ENCODE results near the gene RBM22. TPM values are rescaled to one million over a fixed set of nuclear protein-coding genes. Genes with fewer than 3 reads are reported as not detected.

The RBM22 gene
- total RNA-seq, 6 donors from 2014 or later: 22.6 to 46.7 (median 37.6) TPM

DNA sequence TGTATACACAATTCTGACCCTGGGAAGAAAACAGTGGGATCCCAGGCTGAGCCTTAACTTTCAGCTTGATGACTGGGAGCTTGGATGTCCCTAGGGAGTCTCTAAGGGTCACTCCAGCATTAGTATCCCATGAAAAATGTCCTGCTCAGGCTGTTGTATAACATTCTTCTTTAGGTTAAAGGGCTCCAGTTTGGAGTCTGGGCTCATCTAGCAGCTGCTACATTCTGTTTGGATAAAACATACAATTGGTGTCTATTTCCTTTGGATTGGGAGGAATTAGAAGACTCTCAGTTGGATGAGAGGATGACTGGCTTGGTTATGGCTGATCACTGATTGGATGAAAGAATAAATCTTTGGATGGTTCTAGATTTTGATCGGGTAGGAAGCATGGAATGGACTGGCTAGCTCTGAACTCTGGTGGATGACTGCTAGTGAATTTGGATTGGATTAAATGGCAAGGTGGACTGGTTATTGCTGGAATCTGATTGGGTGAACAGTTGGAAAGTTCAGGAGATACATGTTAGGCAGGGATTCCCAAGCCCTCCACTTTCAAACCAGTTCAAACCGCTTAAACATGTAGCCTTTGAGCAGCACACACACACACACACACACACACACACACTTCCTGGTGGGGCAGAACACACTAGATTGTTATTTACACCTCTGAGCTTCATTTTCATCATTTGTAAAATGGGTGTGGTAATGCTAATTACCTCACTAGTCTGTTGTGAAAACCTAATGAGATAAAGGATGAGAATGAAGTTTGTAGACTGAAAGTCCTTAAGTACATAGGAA, 46.9 kb downstream of the RBM22 start:
- H3K27ac ChIP-seq: peak overlapping the region in 3 of 4 donors; percentile 18 to 50 (median 31)
- no peak for ATAC-seq (ENCODE audit: low FRiP score in 2 of 2)
- 80 to 87% methylated on average over 2 of the region's 2 CpGs for WGBS, 2 donors
- H3K4me3 ChIP-seq: no peak overlapping the region
- peaks cover 0 to 40% (median 22%) of the 10 kb centered on the region in 4 donors for H3K36me3 ChIP-seq
- no peaks in the 10 kb centered on the region for H3K9me3 ChIP-seq
- no peak for DNase-seq
- TF ChIP-seq, protein P1, sequence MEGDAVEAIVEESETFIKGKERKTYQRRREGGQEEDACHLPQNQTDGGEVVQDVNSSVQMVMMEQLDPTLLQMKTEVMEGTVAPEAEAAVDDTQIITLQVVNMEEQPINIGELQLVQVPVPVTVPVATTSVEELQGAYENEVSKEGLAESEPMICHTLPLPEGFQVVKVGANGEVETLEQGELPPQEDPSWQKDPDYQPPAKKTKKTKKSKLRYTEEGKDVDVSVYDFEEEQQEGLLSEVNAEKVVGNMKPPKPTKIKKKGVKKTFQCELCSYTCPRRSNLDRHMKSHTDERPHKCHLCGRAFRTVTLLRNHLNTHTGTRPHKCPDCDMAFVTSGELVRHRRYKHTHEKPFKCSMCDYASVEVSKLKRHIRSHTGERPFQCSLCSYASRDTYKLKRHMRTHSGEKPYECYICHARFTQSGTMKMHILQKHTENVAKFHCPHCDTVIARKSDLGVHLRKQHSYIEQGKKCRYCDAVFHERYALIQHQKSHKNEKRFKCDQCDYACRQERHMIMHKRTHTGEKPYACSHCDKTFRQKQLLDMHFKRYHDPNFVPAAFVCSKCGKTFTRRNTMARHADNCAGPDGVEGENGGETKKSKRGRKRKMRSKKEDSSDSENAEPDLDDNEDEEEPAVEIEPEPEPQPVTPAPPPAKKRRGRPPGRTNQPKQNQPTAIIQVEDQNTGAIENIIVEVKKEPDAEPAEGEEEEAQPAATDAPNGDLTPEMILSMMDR (IDR thresholded peaks at IDR 0.05): no peak
- TF ChIP-seq POLR2AphosphoS5 (IDR thresholded peaks at IDR 0.05) (no peak), POLR2A (IDR thresholded peaks at IDR 0.05) (no peak), EP300 (IDR thresholded peaks at IDR 0.05) (no peak)
- H3K27me3 ChIP-seq: no peaks in the 10 kb centered on the region
- H3K4me1 ChIP-seq: peaks cover 10 to 38% (median 14%) of the 10 kb centered on the region in 4 donors

DNA sequence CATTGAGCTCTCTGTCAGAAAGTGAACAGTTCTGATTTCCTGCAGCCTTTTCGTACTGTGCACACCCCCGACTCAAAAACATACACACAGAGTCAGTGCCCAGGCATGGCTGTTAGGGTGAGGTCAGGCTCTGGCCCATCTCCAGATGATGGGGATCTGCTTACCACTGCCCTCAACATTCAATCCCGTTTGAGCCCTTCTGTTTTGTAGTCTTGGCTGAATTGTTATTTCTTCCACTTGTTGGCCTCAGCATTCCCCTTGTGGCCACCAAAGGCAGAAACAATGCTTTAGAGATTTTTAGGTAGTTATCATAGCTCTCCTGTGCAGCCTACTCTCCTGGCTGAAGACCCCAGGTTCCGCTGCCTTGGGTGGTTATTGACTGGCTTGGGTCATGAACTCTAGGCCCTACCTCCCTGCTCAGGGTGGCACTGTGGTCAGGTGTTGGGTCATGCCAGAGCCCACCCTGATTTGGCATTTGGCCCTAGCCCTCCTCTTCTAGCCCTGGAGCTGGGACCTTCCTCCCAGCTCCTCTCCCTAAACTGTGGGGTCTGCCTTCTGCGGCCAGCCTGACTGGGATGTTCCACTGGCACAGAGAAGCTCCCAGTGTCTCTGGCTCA, 47.6 kb downstream of the RBM22 start:
- Histone ChIP-seq H3K4me1 (peaks cover 10 to 35% (median 14%) of the 10 kb centered on the region in 4 donors), H3K9me3 (no peaks in the 10 kb centered on the region), H3K27ac (peak overlapping the region; percentile 18 to 51 (median 40)), H3K36me3 (peaks cover 0 to 47% (median 29%) of the 10 kb centered on the region in 4 donors), H3K4me3 (no peak overlapping the region), H3K27me3 (no peaks in the 10 kb centered on the region)
- TF ChIP-seq, protein P1 (IDR thresholded peaks at IDR 0.05): peak in 1 of 6 experiments; percentile 9
- TF ChIP-seq EP300 (IDR thresholded peaks at IDR 0.05): no peak
- ATAC-seq (ENCODE audit: low FRiP score in 2 of 2) (no peak), DNase-seq (no peak)
- WGBS, 2 donors: 68 to 75% methylated on average over 5 of the region's 5 CpGs

DNA sequence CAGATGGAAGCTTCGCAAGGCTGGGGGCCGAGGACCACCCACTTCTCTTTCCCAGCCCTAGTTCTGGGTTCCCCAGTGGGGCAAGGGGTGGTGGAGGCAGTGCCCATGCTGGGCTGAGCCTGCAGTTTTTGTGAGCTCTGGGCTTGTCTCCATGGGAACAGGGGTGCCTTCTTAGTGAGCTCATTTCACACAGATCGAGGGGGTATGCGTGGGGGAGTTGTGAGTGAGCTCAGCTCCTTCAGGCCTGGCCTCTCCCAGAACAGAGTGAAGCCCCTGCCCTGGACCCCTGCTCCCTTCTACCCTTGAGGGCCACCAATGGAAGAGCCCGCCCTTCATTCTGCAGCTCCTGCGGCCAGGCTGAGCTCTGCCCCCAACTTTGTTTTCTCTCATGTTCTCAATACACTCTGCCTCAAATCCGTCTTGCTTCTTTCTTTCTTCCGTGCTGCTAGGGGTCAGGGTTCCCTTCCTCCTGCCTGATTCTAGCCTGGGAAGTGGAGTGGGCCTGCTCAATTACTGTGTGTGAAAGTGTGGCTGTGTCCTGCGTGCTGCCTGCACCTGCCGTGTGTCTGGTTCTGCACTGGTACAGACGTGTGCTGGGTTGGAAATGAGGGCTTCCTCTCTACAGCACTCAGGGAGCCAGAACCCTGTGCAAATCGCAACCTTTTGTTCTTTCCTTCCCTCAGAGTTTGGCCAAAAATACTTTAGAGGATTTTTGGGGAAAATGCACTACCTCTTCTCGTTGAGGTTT, 48.8 kb downstream of the RBM22 start:
- WGBS, 2 donors: 79 to 81% methylated on average over 12 to 13 of the region's 13 CpGs
- Histone ChIP-seq H3K4me3 (no peak overlapping the region), H3K27me3 (no peaks in the 10 kb centered on the region), H3K36me3 (peaks cover 0 to 52% (median 33%) of the 10 kb centered on the region in 4 donors), H3K4me1 (peaks cover 9 to 30% (median 14%) of the 10 kb centered on the region in 4 donors), H3K27ac (peak overlapping the region in 3 of 4 donors; percentile 12 to 50 (median 21)), H3K9me3 (no peaks in the 10 kb centered on the region)
- ATAC-seq (ENCODE audit: low FRiP score in 2 of 2): no peak
- no peak for TF ChIP-seq EP300 (IDR thresholded peaks at IDR 0.05)
- TF ChIP-seq, protein P1 (IDR thresholded peaks at IDR 0.05): no peak
- no peak for TF ChIP-seq POLR2AphosphoS5 (IDR thresholded peaks at IDR 0.05)
- TF ChIP-seq POLR2A (IDR thresholded peaks at IDR 0.05): no peak
- no peak for DNase-seq

DNA sequence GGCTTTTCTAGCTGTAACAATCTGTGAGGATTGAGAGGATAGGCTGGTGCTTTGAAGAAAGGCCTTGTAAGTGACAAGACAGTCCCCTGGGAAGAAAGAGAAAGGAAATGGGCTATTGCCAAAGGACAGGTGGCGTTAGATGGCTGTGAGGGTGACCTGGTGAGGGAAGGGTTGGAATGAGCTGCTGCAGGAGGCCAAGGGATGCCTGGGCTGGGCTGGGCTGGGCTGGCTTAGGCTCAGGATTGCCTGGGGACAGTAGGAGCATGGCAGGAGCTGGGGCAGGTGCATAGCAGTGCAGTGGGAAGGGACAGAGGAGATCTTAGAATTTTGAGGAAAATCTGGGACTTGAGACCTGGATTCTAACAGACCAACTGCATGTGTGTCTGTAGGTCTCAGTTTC, 49.5 kb downstream of the RBM22 start:
- no peaks in the 10 kb centered on the region for H3K9me3 ChIP-seq
- whole genome bisulfite sequencing, 2 donors: 64 to 96% methylated on average over 1 of the region's 1 CpG
- H3K4me3 ChIP-seq: no peak overlapping the region
- no peaks in the 10 kb centered on the region for H3K27me3 ChIP-seq
- DNase-seq (no peak), ATAC-seq (ENCODE audit: low FRiP score in 2 of 2) (no peak)
- TF ChIP-seq EP300 (IDR thresholded peaks at IDR 0.05): no peak
- TF ChIP-seq POLR2A (IDR thresholded peaks at IDR 0.05): no peak
- TF ChIP-seq, protein P1 (IDR thresholded peaks at IDR 0.05): no peak
- no peak for TF ChIP-seq POLR2AphosphoS5 (IDR thresholded peaks at IDR 0.05)
- H3K27ac ChIP-seq: peak overlapping the region in 3 of 4 donors; percentile 12 to 50 (median 50)
- H3K4me1 ChIP-seq: peaks cover 4 to 27% (median 9%) of the 10 kb centered on the region in 4 donors
- peaks cover 0 to 52% (median 33%) of the 10 kb centered on the region in 4 donors for H3K36me3 ChIP-seq
